Fibroblast of pulmonary artery (primary cell): ENCODE data around the gene BANF2.

Experiments
- DNase-seq: peaks from one replicate; pipeline ENCODE4 v3.0.0-alpha.2; 2010; ENCODE audit warnings: low read depth
- H3K4me3 ChIP-seq: replicated peaks from 2 replicates; pipeline ENCODE4 v1.5.1; 2011; ENCODE audit warnings: low read depth, mild to moderate bottlenecking, control low read depth, low read length, moderate library complexity
- TF ChIP-seq, protein P1 (sequence below): IDR thresholded peaks from 2 replicates; pipeline ENCODE4 v1.5.1; 2011; ENCODE audit warnings: mild to moderate bottlenecking, control low read depth, low read length, inconsistent platforms; ENCODE audit errors: missing control alignments

BANF2 gene

GRCh38 chr20:17727351-17727750, 27.6 kb downstream of the BANF2 start:
- TF ChIP-seq, protein P1, sequence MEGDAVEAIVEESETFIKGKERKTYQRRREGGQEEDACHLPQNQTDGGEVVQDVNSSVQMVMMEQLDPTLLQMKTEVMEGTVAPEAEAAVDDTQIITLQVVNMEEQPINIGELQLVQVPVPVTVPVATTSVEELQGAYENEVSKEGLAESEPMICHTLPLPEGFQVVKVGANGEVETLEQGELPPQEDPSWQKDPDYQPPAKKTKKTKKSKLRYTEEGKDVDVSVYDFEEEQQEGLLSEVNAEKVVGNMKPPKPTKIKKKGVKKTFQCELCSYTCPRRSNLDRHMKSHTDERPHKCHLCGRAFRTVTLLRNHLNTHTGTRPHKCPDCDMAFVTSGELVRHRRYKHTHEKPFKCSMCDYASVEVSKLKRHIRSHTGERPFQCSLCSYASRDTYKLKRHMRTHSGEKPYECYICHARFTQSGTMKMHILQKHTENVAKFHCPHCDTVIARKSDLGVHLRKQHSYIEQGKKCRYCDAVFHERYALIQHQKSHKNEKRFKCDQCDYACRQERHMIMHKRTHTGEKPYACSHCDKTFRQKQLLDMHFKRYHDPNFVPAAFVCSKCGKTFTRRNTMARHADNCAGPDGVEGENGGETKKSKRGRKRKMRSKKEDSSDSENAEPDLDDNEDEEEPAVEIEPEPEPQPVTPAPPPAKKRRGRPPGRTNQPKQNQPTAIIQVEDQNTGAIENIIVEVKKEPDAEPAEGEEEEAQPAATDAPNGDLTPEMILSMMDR = no peak
- no peak overlapping the region for H3K4me3 ChIP-seq
- DNase-seq = no peak

- no peak overlapping the region for H3K4me3 ChIP-seq
- TF ChIP-seq, protein P1 = no peak
- no peak for DNase-seq
Observed at GRCh38 chr20:17728074-17728473, 28.3 kb downstream of the BANF2 start.

DNA sequence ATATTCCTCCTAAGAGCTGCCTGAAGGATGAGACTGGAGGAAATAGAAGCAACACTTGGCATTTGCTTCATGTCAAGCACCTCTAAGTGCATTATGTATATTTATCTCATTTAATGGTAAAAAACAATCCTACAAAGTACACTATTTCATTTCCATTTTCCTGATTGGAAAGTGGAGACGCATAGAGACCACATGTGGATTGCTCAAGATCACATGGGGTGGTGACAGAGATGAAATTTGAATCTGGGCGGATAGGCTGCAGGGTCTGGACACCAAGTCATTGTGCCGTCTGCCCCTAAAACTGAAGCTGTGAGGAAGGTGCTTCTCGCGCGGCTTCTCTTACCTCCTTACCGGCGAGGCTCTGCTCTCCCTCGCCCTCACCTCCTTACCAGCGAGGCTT, 30.3 kb downstream of the BANF2 start:
- no peak overlapping the region for H3K4me3 ChIP-seq
- TF ChIP-seq, protein P1 = no peak
- no peak for DNase-seq

DNA sequence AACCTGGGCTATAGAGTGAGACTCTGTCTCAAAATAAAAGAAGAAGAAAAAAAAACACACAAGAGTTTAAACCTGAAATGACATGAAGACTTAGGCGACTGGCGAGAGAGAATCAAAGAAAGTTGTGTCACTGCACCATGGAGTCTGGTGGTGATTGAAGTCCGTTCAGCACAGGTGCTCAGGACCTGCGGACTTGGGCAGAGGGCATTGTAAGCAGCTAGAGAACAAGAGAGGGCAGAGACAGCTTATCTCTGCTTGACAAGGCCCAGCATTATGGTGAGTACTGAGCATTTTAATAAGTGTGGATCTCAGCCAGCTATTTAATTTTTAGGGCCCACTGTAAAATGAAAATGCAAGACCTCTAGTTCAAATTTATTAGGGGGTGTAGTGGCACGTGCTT, 31.5 kb downstream of the BANF2 start:
- TF ChIP-seq, protein P1 = no peak
- no peak for DNase-seq
- H3K4me3 ChIP-seq = no peak overlapping the region

DNA sequence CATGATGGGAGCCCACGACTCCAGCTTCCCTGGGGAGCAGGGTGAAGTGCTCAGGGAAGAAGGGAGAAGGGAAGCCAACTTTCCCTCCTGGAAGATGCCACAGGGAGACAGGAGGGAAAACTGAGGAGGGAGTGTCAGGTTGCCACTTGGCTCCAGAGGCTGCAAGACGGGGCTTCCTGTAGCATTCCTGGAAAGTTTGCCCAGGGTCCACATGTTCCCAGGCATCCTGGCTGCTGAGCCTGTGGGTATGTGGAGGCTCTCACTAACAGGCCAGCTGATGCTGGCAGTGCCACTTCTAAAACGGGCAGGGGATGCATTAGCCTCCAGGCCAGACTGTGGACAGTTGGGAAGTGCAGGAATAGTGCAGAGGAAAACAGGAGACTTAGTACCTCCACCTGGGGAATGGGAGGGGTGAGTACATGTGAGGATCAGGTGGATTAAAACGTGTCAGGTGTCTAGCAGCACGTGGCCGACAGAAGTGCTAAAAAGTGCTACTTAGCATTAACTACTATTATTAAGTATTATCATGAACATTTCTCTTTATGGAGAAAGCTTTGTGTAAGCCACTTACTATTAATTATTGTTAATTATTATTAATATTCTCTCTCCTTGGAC, 33.2 kb downstream of the BANF2 start:
- no peak overlapping the region for H3K4me3 ChIP-seq
- TF ChIP-seq, protein P1 = no peak
- no peak for DNase-seq

DNA sequence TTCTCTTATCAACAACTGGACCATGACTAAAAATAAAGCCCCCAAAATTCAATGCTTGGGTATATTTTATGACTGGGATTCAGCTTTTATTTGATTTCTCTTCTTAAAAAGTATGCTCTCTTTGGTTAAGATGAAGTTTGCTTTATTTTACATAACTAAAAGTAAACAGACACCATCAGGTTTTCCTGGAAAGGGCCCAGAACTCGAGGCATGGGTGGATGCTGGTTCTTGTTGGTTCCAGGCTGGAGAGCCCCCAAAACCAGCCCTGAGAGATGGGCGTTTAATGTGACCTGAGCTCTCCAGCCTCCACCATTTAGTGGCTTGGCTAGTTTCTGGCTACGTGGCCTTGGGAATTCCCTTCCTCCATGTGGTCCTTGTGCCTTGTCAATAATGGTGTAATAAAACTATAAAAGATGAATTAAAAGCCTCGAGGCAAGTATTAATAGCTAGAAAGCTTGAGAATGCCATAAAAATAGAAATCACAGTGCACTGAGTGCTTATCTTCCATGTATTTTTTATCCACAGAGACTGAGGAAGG, 34.1 kb downstream of the BANF2 start:
- no peak overlapping the region for H3K4me3 ChIP-seq
- DNase-seq = no peak
- TF ChIP-seq, protein P1 = no peak

DNA sequence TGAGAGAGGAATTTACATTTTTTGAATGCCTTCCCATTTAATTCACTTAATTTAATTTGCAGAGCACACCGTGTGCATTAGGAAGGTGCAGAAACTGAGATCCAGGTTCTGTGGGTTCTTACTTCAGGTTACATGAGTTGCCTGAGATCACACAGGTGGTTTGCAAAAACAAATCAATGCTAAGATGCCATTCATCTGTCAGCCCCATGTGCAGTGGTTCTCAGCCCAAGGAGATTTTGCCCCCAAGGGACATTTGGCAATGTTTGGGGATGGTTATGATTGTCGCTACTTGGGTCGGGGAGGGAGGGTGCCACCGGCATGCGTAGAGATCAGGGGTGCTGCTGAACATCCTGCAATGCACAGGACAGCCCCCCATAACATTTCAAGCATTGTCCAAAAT, 34.6 kb downstream of the BANF2 start:
- no peak for DNase-seq
- TF ChIP-seq, protein P1 = no peak

More for the DNA sequence above, 34.6 kb downstream of the BANF2 start:
- no peak overlapping the region for H3K4me3 ChIP-seq
